ENCODE results near the gene SLC25A42.

Gene SLC25A42

GRCh38 chr19:19152668-19153384 is 89.0 kb downstream of the SLC25A42 start:
- DNase-seq = no peak
- intact Hi-C loops (cut with DNase I) = no loop called here

GRCh38 chr19:19154768-19155494 is 91.1 kb downstream of the SLC25A42 start:
- intact Hi-C loops (cut with DNase I) = no loop called here
- DNase-seq = no peak

- intact Hi-C loops (cut with DNase I) = no loop called here
- DNase-seq = no peak
Measured at GRCh38 chr19:19155495-19156219, 91.9 kb downstream of the SLC25A42 start.

- DNase-seq = no peak
- intact Hi-C loops (cut with DNase I) = no loop called here
Measured at GRCh38 chr19:19157808-19158207, 94.0 kb downstream of the SLC25A42 start.

- no peak for DNase-seq
- intact Hi-C loops (cut with DNase I) = no loop called here
Measured at GRCh38 chr19:19159534-19159933, 95.7 kb downstream of the SLC25A42 start.

GRCh38 chr19:19160461-19161035 is 96.8 kb downstream of the SLC25A42 start:
- no peak for DNase-seq
- intact Hi-C loops (cut with DNase I) = no loop called here

GRCh38 chr19:19162495-19162894 is 98.7 kb downstream of the SLC25A42 start:
- intact Hi-C loops (cut with DNase I) = no loop called here
- DNase-seq = no peak
